HG02981 (cell line): ENCODE results near the gene TGM3.

Source experiments
- ATAC-seq: cut with Tn5 transposase; IDR thresholded peaks from one replicate; pipeline ENCODE4 v1.9.1; 2021; ENCODE audit warnings: mild to moderate bottlenecking, moderate library complexity; ENCODE audit not compliant: unreplicated experiment

The TGM3 gene

GRCh38 chr20:2283706-2284423 is 11.9 kb upstream of the TGM3 start:
- ATAC-seq = no peak

GRCh38 chr20:2285193-2285592 is 10.6 kb upstream of the TGM3 start:
- no peak for ATAC-seq

GRCh38 chr20:2285613-2286012 is 10.2 kb upstream of the TGM3 start:
- no peak for ATAC-seq

GRCh38 chr20:2287504-2287903 is 8.3 kb upstream of the TGM3 start:
- no peak for ATAC-seq

GRCh38 chr20:2289475-2289874 is 6.3 kb upstream of the TGM3 start:
- ATAC-seq = no peak

GRCh38 chr20:2290486-2290885 is 5.3 kb upstream of the TGM3 start:
- ATAC-seq = no peak

- no peak for ATAC-seq
Measured at GRCh38 chr20:2292416-2293110, 3.2 kb upstream of the TGM3 start.

GRCh38 chr20:2293486-2293885 is 2.3 kb upstream of the TGM3 start:
- no peak for ATAC-seq

GRCh38 chr20:2293971-2294370 is 1.8 kb upstream of the TGM3 start:
- ATAC-seq = no peak

GRCh38 chr20:2295286-2295685 is 515 bp upstream of the TGM3 start:
- ATAC-seq = no peak

GRCh38 chr20:2296524-2297356 is 939 bp downstream of the TGM3 start:
- no peak for ATAC-seq

- ATAC-seq = no peak
Measured at GRCh38 chr20:2297357-2297728, 1.5 kb downstream of the TGM3 start.

- no peak for ATAC-seq
Measured at GRCh38 chr20:2298116-2298515, 2.3 kb downstream of the TGM3 start.

- no peak for ATAC-seq
Measured at GRCh38 chr20:2298701-2299100, 2.9 kb downstream of the TGM3 start.

GRCh38 chr20:2299301-2299700 is 3.5 kb downstream of the TGM3 start:
- ATAC-seq = no peak

GRCh38 chr20:2300002-2300401 is 4.2 kb downstream of the TGM3 start:
- no peak for ATAC-seq

- no peak for ATAC-seq
Measured at GRCh38 chr20:2300420-2300819, 4.6 kb downstream of the TGM3 start.

- peak; percentile 65 for ATAC-seq
Measured at GRCh38 chr20:2301164-2301622, 5.4 kb downstream of the TGM3 start.

- ATAC-seq = no peak
Measured at GRCh38 chr20:2302384-2303060, 6.7 kb downstream of the TGM3 start.

GRCh38 chr20:2303673-2304072 is 7.9 kb downstream of the TGM3 start:
- ATAC-seq = no peak

GRCh38 chr20:2304180-2304579 is 8.4 kb downstream of the TGM3 start:
- no peak for ATAC-seq
